HFF-Myc (cell line): ENCODE data around the gene TTC28.

ENCODE experiments used
- DNase-seq: peaks from one replicate; pipeline ENCODE4 v3.0.0-alpha.2; 2011; ENCODE audit warnings: low read depth; ENCODE audit errors: extremely low read depth
- H3K4me3 ChIP-seq: replicated peaks from 2 replicates; pipeline ENCODE4 v1.5.1; 2011; ENCODE audit warnings: low read depth, mild to moderate bottlenecking, control low read depth, low read length
- CTCF ChIP-seq: IDR thresholded peaks from 2 replicates; pipeline ENCODE4 v1.5.1; 2012; ENCODE audit warnings: mild to moderate bottlenecking, low read depth, low read length, control low read depth; ENCODE audit errors: missing control alignments

The TTC28 gene

GRCh38 chr22:28111501-28112189, 568.0 kb downstream of the TTC28 start:
- DNase-seq = no peak
- no peak for TF ChIP-seq CTCF
- no peak overlapping the region for H3K4me3 ChIP-seq

DNA sequence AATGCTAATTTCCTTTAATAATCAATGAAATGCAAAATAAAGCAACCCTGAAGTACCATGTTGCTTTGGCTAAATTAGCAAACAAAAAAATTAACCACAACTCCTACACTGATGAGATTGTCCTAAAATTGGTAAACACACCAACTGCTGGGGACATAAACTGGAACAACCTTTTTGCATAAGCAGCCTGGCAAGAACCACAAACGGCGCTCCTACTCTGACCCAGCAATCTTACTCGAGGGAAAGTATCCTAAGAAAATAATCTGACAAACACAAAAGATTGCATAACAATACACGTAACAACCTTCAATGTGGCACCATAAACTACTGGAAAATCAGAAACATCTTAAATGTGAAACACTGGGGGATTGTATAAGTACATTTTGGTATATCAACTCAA, 570.8 kb downstream of the TTC28 start:
- TF ChIP-seq CTCF = no peak
- no peak for DNase-seq
- no peak overlapping the region for H3K4me3 ChIP-seq

DNA sequence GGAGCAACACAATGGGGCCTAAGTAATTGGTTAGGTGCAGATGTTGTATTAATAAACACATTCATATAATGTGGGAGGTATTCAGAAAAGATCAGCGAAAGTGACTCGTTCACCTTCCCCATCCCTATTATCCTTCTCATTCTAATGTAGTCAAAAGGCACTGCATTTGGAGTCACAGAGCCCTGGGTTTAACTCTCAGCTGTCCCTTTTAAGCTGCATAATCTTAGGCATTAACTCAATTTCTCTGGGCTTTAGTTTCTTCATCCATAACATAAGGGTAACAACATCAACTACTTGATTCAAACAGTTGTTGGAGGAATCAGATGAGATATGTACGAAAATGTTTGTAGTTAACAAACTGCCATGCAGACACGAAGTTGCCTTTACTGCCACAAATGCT, 573.0 kb downstream of the TTC28 start:
- no peak for TF ChIP-seq CTCF
- no peak for DNase-seq
- no peak overlapping the region for H3K4me3 ChIP-seq

GRCh38 chr22:28105988-28106387, 573.7 kb downstream of the TTC28 start:
- no peak overlapping the region for H3K4me3 ChIP-seq
- no peak for TF ChIP-seq CTCF
- no peak for DNase-seq

DNA sequence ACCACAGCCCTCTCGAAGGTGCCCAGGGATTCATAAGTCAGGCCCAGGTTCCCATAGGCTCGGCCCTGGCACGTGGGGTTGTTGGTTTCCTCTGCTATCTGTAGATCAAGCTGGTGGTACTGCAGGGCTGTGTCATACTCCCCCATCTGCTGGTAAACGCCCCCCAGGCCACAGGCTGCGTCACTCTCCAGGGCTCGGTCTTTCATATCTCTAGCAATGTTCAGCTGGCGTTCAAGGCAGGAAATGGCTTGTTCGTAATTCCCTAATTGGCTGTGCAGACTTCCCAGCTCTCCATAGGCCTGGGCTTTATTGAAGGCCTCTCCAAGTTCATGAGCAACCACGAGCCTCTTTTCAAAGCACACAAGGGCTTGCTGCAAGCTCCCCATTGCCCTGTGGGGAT, 574.2 kb downstream of the TTC28 start:
- no peak for DNase-seq
- no peak overlapping the region for H3K4me3 ChIP-seq
- TF ChIP-seq CTCF = no peak

GRCh38 chr22:28103596-28103995, 576.0 kb downstream of the TTC28 start:
- no peak for DNase-seq
- no peak overlapping the region for H3K4me3 ChIP-seq
- TF ChIP-seq CTCF = no peak

DNA sequence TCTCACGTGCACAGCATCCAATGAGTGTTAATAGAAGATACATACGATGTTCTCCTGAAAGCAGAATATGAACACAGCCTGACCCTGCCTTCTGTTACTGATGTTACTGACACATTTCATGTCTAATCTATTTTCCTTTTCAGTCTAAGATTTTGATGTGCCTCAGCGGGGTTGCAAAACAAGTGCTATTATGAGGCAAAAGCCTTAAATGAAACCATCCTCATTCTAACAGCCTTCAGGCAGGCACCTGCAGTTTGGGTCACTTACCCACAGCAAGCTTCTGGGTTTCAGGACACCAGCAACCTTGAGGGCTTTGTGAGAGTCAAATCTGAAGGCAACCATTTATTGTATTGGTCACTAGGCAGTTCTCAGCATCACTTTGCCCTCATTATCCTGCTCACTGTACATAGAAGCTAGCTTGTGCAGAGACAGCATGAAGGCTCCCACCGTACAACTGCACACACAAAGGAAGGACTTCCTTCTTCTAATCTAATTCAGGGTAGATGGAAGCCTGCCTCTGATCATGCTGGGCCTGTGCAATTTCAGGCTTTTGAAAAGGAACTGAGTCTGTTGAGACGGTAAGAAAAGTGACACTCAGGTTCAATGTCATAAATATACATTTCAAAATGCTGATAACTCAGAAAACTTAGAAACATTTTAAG, 577.4 kb downstream of the TTC28 start:
- no peak for TF ChIP-seq CTCF
- H3K4me3 ChIP-seq = no peak overlapping the region
- no peak for DNase-seq
